MM.1S (cell line): ENCODE measurements around the gene TMEM179.

Experiments
- CTCF ChIP-seq: fragments of 300-600 bp; sonication (generic); IDR thresholded peaks from 2 replicates; pipeline ENCODE4 v1.5.1; 2016; ENCODE audit warnings: antibody characterized with exemption, low read length, mixed read lengths
- EZH2phosphoT487 ChIP-seq: fragments of 300-600 bp; sonication (generic); IDR thresholded peaks from 2 replicates; pipeline ENCODE4 v1.6.1; 2018; ENCODE audit warnings: antibody characterized with exemption, low read length

- TF ChIP-seq CTCF = no peak
- no peak for TF ChIP-seq EZH2phosphoT487
Observed at GRCh38 chr14:104638927-104639450, 34.4 kb upstream of the TMEM179 start.
